ENCODE measurements around the gene GSTT2.
"Not testable (repeated sequence)": the region's sequence is repeated elsewhere in the genome, so short reads cannot be mapped to it uniquely, and the experiment has no call there.

Gene GSTT2

DNA sequence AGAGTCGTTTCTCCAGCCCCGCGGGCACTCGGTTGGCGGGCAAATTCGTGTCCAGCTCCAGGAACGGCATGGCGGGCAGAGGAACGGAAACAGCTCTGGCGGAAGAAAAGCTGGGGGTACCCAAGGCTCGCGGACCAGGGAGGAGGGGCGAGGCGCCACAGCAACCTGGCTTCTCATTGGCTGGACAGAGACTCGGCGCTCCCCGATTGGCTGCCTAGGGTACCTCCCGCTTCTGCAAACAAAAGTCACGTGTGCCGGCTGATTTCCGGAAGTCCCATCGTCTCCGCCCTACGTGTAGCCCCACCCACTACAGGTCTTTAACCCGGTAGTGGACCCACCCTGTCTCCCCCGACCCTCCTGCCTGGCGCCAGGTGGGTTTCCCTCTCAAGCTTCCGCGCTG lies 5.6 kb upstream of the GSTT2 start, which contains the start of gene DDT:
TSS of gene DDT (minus strand) at position 97 of the 400 bp plus-strand sequence. CDS start at position 70, 27 bp downstream.
- not testable (repeated sequence) for DNase-seq (ENCODE audit: low spot score)

DNA sequence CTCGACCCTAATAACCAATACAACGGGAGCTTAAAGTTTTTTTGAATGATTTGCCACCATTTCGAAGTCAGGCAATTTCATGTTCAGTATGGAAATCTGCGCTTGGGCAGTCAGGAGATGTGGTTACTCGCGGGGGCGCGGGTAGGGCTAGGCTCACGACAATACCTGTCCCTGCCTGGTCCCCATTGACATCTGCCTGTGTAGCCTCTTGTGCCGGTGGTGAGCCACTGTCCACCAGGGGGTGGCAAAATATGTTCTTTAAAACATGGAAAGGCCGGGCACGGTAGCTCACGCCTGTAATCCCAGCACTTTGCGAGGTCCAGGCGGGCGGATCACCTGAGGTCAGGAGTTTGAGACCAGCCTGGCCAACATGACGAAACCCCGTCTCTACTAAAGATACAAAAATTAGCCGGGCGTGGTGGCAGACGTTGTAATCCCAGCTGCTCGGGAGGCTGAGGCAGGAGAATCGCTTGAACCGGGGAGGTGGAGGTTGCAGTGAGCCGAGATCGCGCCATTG lies 5.0 kb upstream of the GSTT2 start:
- DNase-seq (ENCODE audit: low spot score) = not testable (repeated sequence)

DNA sequence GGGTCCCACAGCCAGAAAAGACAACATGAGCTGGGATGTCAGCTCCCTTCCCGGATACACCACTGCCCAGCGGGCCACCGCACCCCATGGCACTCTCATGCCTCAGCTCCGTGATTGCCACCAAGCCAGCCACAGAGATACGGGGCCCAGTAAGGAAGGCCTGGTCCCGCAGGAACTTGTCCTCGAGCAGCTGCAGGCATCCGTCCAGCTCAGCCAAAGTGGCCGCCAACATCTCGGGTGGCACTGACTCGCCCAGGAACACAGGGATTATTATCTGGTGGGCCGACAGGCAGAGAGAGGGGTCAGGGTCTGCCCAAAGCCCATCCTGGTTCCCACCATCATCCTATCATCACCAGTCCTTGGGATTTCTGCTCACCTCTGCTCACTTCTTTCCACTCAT lies 2.6 kb upstream of the GSTT2 start:
- not testable (repeated sequence) for DNase-seq (ENCODE audit: low spot score)

DNA sequence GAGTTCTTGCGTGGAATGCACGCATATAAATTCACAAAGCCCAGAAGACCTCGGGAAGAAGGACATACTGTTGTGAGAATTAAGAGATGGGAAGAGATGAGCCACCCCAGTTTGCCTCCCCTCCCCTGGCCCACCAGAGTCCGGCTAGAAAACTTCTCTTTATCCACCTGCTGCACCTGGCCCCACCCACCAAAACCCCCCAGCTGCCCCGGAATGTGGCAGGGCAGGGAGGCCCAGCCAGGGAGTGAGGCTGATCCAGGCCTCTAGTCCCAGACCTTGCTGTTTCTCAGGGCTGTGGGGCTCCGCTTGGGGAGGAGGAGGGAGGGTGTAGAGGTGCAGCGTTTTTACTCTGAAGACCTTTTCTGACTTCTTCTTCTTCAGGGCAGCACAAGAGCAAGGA lies 633 bp downstream of the GSTT2 start:
- DNase-seq (ENCODE audit: low spot score) = not testable (repeated sequence)

DNA sequence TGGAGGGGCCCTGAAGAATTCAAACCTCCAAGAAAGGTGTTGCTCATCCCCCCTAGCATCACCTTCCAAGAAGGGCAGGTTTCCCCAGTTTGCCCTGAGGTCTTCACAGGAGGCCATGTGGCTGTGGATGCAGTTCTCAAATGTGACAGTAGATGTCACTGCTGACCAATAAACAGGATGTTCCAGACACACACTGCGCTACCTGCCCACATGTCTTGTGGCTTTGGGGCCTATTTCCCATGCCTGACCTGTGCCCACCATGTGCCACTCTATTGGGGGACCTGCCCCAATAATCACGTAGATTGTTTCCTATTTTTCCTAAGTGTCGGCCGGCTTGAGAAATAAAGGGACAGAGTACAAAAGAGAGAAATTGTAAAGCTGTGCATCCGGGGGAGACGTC lies 4.5 kb downstream of the GSTT2 start:
- DNase-seq (ENCODE audit: low spot score) = peak; percentile 52

- not testable (repeated sequence) for DNase-seq (ENCODE audit: low spot score)
These were observed 6.2 kb downstream of the GSTT2 start for GRCh38 chr22:23986089-23986488.

DNA sequence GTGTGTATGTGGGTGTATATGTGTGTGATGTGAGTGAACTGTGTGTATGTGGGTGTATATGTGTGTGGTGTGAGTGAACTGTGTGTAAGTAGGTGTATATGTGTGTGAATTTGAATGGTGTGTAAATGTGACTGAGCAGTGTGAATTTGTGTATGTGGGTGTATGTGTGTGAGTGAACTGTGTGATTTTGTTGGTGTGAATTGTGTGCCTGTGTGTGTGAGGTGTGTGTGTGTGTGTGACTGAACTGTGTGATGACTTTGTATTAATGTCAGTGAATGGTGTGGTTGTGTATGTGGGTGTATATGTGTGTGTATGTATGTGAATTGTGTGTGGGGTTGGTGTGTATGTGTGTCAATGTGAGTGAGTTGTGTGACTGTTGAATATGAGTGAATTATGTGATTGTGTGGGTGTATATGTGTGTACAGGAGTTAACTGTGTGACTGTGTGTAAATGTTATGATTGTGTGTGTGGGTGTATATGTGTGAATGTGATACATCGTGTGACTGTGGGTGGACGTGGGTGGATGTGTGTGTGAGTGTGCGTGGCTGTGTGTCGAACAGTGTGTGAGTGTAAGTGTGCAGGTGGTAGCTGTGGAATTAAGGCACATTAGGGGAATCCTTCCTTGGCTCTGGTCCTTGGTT lies 6.7 kb downstream of the GSTT2 start:
- not testable (repeated sequence) for DNase-seq (ENCODE audit: low spot score)

GRCh38 chr22:23989583-23990244 lies 9.8 kb downstream of the GSTT2 start:
- not testable (repeated sequence) for DNase-seq (ENCODE audit: low spot score)

GRCh38 chr22:23993080-23993479 lies 13.1 kb downstream of the GSTT2 start:
- not testable (repeated sequence) for DNase-seq (ENCODE audit: low spot score)

DNA sequence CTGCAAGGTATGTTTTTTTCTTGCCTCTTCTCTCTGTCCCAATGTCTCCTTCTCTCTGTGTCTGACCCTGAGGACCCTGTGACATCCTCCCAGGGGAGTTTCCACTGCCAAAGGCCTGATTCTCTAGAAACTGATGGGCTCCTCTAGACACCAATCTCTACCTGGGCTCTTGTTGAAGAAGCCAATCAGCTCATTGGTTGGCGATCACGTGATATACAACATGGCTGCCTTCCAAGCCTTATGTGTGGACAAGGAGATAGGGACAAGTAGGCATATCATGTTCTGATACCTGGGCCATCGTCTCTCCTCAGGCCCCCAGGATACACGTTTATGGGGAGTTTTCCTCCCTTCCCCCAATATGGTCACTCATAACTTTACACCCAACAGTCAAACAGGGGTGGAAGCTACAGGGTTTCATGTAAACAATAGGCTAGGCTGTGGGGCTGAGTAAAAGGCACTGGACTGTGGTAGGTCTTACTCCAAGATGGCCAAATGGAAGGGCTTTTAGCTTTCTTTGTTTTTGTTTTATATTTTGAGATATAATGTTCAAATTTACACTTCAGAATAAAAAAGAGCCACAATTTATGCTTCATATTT lies 13.7 kb downstream of the GSTT2 start:
- DNase-seq (ENCODE audit: low spot score) = not testable (repeated sequence)

DNA sequence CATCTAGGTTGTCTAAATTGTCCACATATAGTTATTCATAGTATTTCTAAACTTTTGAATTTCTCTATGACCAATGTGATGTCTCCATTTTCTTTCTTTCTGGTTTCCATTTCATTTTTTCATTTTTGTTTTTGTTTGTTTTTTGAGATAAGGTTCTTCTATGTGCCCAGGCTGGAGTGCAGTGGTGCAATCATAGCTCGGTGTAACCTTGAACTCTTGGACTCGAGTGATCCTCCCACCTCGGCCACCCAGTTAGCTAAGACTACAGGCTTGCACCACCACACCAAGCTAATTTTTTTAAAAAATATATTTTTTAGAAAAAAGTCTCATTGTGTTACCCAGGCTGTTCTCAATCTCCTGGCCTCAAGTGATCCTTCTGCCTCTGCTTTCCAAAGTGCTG lies 17.2 kb downstream of the GSTT2 start:
- DNase-seq (ENCODE audit: low spot score) = no peak

DNA sequence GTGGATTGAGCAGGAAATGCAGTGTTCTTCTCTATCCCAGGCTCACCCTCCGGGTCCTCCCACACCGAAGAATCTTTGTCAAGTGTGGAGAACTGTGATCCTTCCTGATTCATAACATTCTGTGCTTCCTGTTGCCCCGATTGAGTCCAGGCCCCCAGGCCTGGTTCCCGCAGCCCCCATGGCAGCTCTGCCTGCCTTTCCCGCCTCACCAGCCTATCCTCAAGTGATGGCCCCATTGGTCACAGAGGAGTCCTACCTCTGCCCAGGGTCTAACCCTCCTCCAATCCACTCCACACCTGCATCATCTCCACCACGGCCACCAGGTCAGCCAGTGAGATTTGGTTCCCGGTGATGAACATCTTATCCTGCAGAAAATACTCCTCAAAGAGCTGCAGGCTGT lies 19.8 kb downstream of the GSTT2 start:
- not testable (repeated sequence) for DNase-seq (ENCODE audit: low spot score)

DNA sequence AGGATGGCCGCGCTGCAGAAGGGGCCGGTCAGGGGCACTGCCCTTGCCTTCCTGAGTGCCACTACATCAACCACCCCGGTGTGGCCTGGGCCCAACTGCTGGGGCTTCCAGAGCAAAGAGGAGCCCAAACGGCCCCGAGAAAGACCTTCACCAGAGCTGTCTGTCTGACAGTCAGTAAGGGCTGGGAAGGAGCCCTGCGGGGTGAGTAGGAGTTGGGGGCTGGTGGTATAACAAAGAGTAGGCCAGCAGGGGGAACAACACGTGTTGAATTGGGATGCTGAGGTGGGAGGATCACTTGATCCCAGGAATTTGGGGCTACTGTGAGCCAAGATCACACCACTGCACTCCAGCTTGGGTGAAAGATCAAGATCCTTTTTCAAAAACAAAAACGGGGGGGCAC lies 21.4 kb downstream of the GSTT2 start:
- DNase-seq (ENCODE audit: low spot score) = no peak

DNA sequence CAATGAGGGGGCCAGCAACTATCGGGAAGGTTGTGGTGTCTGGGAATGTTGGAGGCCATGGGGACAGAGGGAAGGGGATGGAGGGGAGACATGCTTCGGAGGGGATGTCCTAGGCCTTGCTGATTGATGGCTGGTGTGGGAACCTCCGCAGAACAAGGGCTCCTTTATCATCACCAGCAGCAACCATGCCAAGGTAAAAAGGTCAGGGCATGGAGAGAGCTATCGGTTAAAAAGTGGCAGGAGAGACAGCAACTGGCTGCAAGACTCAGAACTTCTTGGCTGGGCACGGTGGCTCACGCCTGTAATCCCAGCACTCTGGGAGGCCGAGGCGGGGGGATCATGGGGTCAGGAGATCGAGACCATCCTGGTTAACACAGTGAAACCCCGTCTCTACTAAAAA lies 22.3 kb downstream of the GSTT2 start:
- no peak for DNase-seq (ENCODE audit: low spot score)

DNA sequence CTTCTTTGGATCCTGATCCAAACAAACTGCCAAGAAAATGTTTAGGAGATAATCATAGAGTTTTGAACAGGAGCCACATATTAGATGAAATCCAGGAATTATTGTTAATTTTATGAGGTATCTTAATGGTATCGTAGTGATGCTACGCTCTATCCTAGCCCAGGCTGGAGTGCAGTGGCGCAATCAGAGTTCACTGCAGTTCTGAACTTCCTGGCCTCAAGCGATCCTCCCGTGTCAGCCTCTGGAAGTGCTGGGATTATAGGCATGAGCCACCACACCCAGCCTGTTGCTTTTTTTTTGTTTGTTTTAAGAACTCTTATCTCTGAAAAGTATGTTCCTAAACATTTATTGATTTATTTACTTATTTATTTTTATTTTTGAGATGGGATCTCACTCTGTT lies 22.9 kb downstream of the GSTT2 start:
- DNase-seq (ENCODE audit: low spot score) = no peak

- no peak for DNase-seq (ENCODE audit: low spot score)
These were observed 24.0 kb downstream of the GSTT2 start for GRCh38 chr22:24003887-24004286.

- DNase-seq (ENCODE audit: low spot score) = no peak
These were observed 25.3 kb downstream of the GSTT2 start, which contains the start of gene GSTT4 for GRCh38 chr22:24005201-24005600. GSTT4 (minus strand) TSS chr22:24005453; CDS start chr22:24005356, 97 bp downstream.

GRCh38 chr22:24006207-24006913 lies 26.4 kb downstream of the GSTT2 start:
- DNase-seq (ENCODE audit: low spot score) = no peak

DNA sequence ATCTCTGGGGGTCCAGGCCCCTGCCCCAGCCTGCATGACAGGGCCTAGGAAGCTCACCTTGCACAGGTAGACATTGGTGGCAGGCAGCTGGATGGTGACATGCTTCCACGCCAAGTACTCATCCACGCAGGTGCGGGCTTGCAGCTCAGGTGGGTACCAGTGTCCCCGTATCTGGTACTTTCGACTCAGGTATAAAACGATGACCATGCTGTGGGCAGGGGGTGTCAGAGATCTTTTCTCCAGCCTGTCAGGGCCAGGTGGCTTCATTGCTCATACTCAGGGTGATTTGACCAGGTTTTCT lies 26.9 kb downstream of the GSTT2 start:
- no peak for DNase-seq (ENCODE audit: low spot score)

GRCh38 chr22:24007253-24008021 lies 27.5 kb downstream of the GSTT2 start:
- no peak for DNase-seq (ENCODE audit: low spot score)

GRCh38 chr22:24008022-24008283 lies 28.0 kb downstream of the GSTT2 start:
- no peak for DNase-seq (ENCODE audit: low spot score)

Data from CD4-positive, alpha-beta T cell treated with Interleukin-6 at 100 ng/mL for 8 hours (primary cell).